Vagina (tissue), 2 donors: Measurements from ENCODE around the gene STRADA. TPM values are rescaled to one million over a fixed set of nuclear protein-coding genes. Genes with fewer than 3 reads are reported as not detected.

Source experiments
- DNase-seq, 2 donors: peaks; one replicate each; pipeline ENCODE4 v3.0.0-alpha.2; 2017; ENCODE audit errors: extremely low spot score in 2 of 2
- H3K27ac ChIP-seq: fragments of 200-600 bp; sonication (generic); one replicate; pipeline ENCODE4 v1.5.1; 2019
- H3K27me3 ChIP-seq: fragments of 200-600 bp; sonication (generic); one replicate; pipeline ENCODE4 v1.5.1; 2019
- H3K36me3 ChIP-seq, 2 donors: fragments of 200-600 bp; sonication (generic); one replicate each; pipeline ENCODE4 v1.5.1; 2017 to 2019
- H3K4me1 ChIP-seq: fragments of 200-600 bp; sonication (generic); one replicate; pipeline ENCODE4 v1.5.1; 2019
- H3K4me3 ChIP-seq, 2 donors: fragments of 200-600 bp; sonication (generic); 1 replicate in 1 of 2; 2 replicates in 1 of 2; pipeline ENCODE4 v1.5.1; 2016 to 2019
- H3K9me3 ChIP-seq: fragments of 200-600 bp; sonication (generic); one replicate; pipeline ENCODE4 v1.5.1; 2019
- POLR2A ChIP-seq, 2 donors: fragments of 450-650 bp; IDR thresholded peaks; one replicate each; pipeline ENCODE4 v1.6.1; 2017; ENCODE audit warnings: antibody characterized with exemption in 2 of 2, mild to moderate bottlenecking in 2 of 2, moderate library complexity in 2 of 2
- POLR2AphosphoS5 ChIP-seq, 2 donors: sonication (generic); formaldehyde crosslinking; IDR thresholded peaks; one replicate each; pipeline ENCODE4 v1.9.0; 2017; ENCODE audit warnings: antibody characterized with exemption in 2 of 2, mild to moderate bottlenecking in 2 of 2, low read depth in 1 of 2; ENCODE audit not compliant: insufficient read depth in 1 of 2
- intact Hi-C: fragments of 100-400 bp; cut with DNase I; formaldehyde crosslinking; loops from one replicate; pipeline ENCODE4 v1.15.1; 2023
- total RNA-seq: library from RNA; depleted of rRNA; stranded (reverse); fragments of >200 nt; gene quantifications from one replicate; pipeline ENCODE4 v1.2.3, GENCODE V29; 2016
- TF ChIP-seq, protein P1 (sequence below), 3 experiments: fragments of 450-650 bp in 2 of 3; fragments of 200-600 bp in 1 of 3; sonication (generic) in 1 of 3; IDR thresholded peaks; one replicate each; pipeline ENCODE4 v1.5.1; 2017 to 2019; ENCODE audit warnings: antibody characterized with exemption in 3 of 3, mild to moderate bottlenecking in 2 of 3, moderate library complexity in 2 of 3

Gene STRADA
- total RNA-seq, 1 donor from 2014 or later = 19.4 TPM

DNA sequence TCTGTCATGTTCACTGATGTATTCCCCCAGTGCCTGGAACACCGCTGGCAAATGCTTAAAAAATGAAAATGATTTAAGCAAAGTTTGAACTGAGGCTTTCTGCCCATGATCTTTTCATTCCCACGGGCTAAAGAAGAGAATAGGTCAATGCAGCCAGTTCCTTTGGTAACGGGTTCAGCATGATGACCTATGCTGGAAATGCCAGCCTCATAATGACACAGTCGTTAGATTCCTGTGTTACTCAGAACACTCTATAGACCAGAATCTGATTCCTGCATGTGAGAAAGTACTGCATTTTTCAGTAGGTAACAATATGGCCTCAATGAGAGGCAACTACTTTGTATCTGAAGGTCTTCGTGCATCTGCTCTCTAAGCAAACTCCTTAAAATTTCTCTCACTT, 22.6 kb downstream of the STRADA start:
- Histone ChIP-seq H3K4me1 (no peaks in the 10 kb centered on the region), H3K36me3 (no peaks in the 10 kb centered on the region), H3K27me3 (no peaks in the 10 kb centered on the region), H3K4me3 (no peak overlapping the region), H3K9me3 (no peaks in the 10 kb centered on the region), H3K27ac (no peak overlapping the region)
- intact Hi-C loops = no loop called here
- DNase-seq = no peak
- no peak for TF ChIP-seq POLR2A (IDR thresholded peaks at IDR 0.05)
- TF ChIP-seq POLR2AphosphoS5 (IDR thresholded peaks at IDR 0.05; ENCODE audit: insufficient read depth in 1 of 2, low read depth in 1 of 2) = no peak
- TF ChIP-seq, protein P1, sequence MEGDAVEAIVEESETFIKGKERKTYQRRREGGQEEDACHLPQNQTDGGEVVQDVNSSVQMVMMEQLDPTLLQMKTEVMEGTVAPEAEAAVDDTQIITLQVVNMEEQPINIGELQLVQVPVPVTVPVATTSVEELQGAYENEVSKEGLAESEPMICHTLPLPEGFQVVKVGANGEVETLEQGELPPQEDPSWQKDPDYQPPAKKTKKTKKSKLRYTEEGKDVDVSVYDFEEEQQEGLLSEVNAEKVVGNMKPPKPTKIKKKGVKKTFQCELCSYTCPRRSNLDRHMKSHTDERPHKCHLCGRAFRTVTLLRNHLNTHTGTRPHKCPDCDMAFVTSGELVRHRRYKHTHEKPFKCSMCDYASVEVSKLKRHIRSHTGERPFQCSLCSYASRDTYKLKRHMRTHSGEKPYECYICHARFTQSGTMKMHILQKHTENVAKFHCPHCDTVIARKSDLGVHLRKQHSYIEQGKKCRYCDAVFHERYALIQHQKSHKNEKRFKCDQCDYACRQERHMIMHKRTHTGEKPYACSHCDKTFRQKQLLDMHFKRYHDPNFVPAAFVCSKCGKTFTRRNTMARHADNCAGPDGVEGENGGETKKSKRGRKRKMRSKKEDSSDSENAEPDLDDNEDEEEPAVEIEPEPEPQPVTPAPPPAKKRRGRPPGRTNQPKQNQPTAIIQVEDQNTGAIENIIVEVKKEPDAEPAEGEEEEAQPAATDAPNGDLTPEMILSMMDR (IDR thresholded peaks at IDR 0.05) = no peak

DNA sequence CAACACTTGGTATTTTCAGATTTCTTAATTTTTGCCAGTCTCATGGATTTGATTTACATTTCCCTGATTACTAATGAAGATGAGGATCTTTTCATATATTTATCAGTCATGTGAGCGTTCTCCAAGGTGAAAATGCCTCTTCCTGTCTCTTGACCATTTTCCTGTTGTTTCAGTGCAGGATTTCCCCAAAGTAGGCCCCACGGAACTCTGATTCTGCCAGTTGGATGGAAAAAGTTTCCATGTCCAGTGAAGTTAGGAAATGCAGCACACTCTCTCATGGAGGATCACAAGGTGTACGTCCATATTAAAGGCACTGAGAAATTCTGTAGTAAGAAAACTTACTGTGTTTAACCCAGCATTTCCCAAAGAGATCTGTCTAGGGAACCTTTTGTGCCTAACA, 25.2 kb downstream of the STRADA start:
- H3K4me3 ChIP-seq = no peak overlapping the region
- TF ChIP-seq, protein P1 (IDR thresholded peaks at IDR 0.05) = no peak
- TF ChIP-seq POLR2AphosphoS5 (IDR thresholded peaks at IDR 0.05; ENCODE audit: insufficient read depth in 1 of 2, low read depth in 1 of 2) (no peak), POLR2A (IDR thresholded peaks at IDR 0.05) (no peak)
- H3K36me3 ChIP-seq = peaks cover 0 to 20% of the 10 kb centered on the region in 2 donors
- no peaks in the 10 kb centered on the region for H3K27me3 ChIP-seq
- H3K27ac ChIP-seq = no peak overlapping the region
- no peak for DNase-seq
- no peaks in the 10 kb centered on the region for H3K4me1 ChIP-seq
- H3K9me3 ChIP-seq = no peaks in the 10 kb centered on the region
- intact Hi-C loops = no loop called here

DNA sequence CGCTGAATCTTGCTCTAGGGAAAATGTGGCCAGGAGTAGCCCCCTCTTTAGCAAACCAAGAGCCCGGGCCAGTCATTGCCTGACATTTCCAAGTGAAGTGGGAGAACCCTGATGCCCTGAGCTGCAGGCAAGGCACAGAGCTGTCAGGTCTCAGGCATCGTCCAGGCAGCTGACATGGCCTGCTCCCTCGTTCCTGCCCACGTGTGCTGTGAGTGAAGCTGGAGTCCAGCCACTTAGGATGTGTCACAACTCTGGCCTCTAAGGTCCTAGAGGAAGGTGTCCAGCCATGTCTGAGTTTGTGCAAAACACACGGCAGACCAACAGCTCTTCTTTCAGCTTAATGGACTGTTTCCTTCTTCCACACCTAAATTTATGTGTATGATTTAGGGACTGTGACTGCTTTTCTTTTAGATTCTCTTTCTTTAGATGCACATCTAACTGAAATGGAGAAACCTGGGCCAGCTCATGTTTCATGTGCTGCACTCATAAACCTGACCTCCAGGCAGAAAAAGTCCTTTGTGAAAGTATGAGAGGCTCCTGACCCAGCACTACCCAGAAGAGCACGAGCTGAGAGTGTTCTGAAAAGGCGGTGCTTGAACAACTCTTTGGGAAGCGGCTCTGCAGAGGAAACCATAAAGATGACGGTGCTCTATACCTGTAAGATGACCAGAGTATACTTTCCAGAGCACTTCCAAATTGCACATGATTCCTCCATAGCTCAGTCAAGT, 26.9 kb downstream of the STRADA start:
- no peaks in the 10 kb centered on the region for H3K4me1 ChIP-seq
- H3K27ac ChIP-seq = no peak overlapping the region
- peaks cover 0 to 37% of the 10 kb centered on the region in 2 donors for H3K36me3 ChIP-seq
- no peak overlapping the region for H3K4me3 ChIP-seq
- intact Hi-C loops = no loop called here
- DNase-seq = no peak
- H3K9me3 ChIP-seq = no peaks in the 10 kb centered on the region
- no peaks in the 10 kb centered on the region for H3K27me3 ChIP-seq
- TF ChIP-seq POLR2A (IDR thresholded peaks at IDR 0.05) (no peak), POLR2AphosphoS5 (IDR thresholded peaks at IDR 0.05; ENCODE audit: insufficient read depth in 1 of 2, low read depth in 1 of 2) (no peak)
- TF ChIP-seq, protein P1 (IDR thresholded peaks at IDR 0.05) = no peak

DNA sequence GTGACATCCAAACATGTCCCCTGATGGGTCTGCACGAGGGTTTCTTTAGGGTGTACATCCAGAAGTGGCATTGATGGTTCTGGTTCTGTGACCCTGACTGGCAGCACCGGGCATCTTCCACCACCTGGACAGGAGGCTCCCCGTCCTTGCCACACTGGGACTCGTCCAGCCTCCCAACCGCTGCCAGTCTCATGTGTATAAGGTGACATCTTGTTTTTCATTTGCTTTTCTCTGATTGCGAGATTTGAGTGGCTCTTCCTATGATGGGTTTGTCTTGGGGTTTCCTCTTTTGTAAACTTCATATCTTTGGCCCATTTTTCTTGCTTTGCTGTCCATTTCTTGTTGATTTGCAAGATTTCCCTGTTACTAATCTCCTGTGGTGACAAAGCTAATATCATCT, 32.5 kb downstream of the STRADA start:
- Histone ChIP-seq H3K4me1 (no peaks in the 10 kb centered on the region), H3K4me3 (no peak overlapping the region), H3K27me3 (no peaks in the 10 kb centered on the region), H3K36me3 (peaks cover 4 to 58% of the 10 kb centered on the region in 2 donors), H3K9me3 (no peaks in the 10 kb centered on the region), H3K27ac (no peak overlapping the region)
- DNase-seq = no peak
- intact Hi-C loops = no loop called here
- TF ChIP-seq POLR2A (IDR thresholded peaks at IDR 0.05) (no peak), POLR2AphosphoS5 (IDR thresholded peaks at IDR 0.05; ENCODE audit: insufficient read depth in 1 of 2, low read depth in 1 of 2) (no peak)
- TF ChIP-seq, protein P1 (IDR thresholded peaks at IDR 0.05) = no peak

DNA sequence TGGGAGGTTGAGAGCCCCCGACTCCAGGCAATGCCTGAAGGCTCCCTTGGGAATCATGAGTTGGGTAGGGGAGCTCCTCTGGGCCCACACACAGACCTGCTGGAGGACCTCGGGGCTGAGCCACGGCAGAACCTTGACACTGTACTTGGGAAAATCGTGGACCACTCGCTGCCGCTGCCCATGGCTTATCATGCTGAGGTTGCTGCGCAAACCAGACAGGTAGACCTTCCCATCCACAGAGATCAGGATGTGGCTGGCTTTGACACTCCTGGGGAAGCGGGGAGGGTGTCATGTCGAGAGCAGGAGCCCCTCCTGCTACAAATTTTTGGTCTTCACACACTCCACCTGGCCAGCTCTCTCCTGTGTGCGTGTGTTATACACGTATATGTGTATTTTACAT, 34.4 kb downstream of the STRADA start:
- no peaks in the 10 kb centered on the region for H3K9me3 ChIP-seq
- peaks cover 2% of the 10 kb centered on the region for H3K4me1 ChIP-seq
- intact Hi-C loops = no loop called here
- H3K4me3 ChIP-seq = no peak overlapping the region
- H3K36me3 ChIP-seq = peaks cover 4 to 48% of the 10 kb centered on the region in 2 donors
- DNase-seq = no peak
- H3K27me3 ChIP-seq = no peaks in the 10 kb centered on the region
- TF ChIP-seq, protein P1 (IDR thresholded peaks at IDR 0.05) = no peak
- no peak overlapping the region for H3K27ac ChIP-seq
